HG03342 (cell line): ENCODE results near the gene ANO10.
"Not testable (repeated sequence)": the region's sequence is repeated elsewhere in the genome, so short reads cannot be mapped to it uniquely, and the experiment has no call there.

Experiments used
- ATAC-seq: cut with Tn5 transposase; IDR thresholded peaks from one replicate; pipeline ENCODE4 v1.9.1; 2021; ENCODE audit warnings: mild to moderate bottlenecking, moderate library complexity; ENCODE audit not compliant: unreplicated experiment

The ANO10 gene

GRCh38 chr3:43388175-43388574 is 233.6 kb downstream of the ANO10 start:
- ATAC-seq: no peak

DNA sequence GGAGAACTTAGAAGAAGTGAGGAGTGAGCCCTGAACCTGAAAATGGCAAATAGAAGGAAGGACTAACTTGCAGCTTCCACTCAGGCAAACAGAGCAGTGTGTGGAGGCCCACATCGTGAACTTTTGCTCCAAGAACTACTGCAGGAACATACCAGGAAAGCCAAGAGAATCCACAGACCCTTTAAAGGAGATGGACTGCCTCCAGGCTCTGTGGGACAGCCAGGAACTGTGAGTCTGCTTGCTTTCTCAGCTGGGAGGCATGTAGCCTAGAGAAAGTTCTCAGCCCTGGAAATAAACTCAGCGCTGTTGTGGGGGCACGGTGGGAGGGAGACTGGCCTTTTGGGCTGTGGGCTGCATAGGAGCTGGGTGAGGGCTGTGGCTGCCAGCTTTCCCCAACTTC is 242.5 kb downstream of the ANO10 start:
- ATAC-seq: no peak

DNA sequence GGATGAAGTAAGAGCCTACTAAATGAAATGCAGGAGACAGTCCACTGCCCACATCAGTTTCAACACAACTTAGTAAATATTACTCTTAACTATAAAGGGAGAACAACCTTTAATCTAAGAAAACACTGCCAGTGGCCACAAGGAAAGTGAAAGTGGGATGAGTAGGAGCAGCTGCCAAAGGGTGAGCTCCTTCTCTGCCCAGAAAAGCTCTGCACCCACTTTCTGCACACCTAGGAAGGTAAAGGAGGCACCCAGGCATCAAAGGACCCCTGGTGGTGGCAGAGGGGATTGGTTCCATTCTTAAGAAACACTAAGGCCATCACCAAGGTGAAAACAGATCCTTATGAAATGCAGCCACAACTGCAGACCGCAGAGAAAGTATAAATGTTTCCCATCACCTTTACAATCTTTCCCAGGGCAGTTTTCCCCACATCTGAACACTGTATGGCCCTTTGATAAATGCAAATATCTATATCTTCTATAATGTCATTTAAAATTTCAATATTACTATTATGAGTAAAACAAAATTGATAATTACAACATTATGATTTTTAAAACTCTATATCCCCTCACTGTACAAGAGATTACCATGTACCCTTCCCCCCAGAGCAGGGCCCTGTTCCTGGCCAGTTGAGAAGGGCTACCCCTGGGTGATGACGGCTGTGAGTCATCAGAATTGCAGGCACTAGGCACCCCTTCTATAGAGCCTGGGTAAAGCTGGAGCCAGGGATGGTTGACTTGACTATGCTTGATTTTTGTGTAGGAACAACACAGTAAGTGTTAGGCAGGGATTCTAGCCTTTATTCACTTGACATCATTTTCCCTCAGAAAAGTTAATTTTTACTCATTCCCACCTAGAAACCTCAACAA is 243.5 kb downstream of the ANO10 start:
- no peak for ATAC-seq

DNA sequence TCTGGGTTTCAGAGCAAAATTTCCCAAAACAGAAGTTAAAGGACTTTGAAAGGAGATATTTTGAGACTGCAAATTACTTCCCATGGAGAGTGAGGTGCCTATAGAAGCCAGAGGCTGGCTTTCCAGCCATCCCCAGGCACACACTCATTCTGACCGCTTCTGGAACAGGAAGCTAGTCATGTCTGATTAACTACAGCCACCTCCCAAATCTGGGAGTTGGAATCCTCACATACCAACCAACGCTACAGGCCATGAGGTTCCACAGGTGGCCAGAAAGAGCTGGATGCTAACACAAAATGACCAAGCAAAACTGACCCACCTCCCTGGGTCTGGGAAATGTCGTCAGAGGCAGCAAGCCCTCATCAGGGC is 248.3 kb downstream of the ANO10 start:
- no peak for ATAC-seq

- ATAC-seq: no peak
Measured at GRCh38 chr3:43372809-43373559, 248.8 kb downstream of the ANO10 start.

GRCh38 chr3:43372007-43372740 is 249.6 kb downstream of the ANO10 start:
- ATAC-seq: no peak

DNA sequence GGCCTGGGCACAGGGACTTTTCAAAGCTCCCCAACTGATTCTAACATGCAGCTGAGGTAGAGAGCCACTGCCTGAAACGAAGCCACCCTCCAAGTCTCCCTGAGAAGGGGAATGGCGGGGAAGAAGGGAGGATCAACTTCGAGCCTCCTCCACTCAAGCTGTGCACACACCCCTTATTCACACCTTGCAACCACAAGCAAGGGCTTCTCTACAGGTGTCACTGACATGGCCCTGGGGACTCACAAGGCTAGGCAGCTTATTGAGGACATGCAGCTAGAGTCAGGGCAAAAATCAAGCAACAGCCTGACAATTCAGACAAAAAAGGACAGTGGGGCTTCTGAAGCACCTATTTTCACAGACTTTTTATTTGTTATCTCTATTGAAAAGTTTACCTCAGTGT is 250.3 kb downstream of the ANO10 start:
- ATAC-seq: no peak

GRCh38 chr3:43370293-43370980 is 251.4 kb downstream of the ANO10 start:
- ATAC-seq: no peak

GRCh38 chr3:43369404-43370292 is 252.2 kb downstream of the ANO10 start:
- ATAC-seq: no peak

DNA sequence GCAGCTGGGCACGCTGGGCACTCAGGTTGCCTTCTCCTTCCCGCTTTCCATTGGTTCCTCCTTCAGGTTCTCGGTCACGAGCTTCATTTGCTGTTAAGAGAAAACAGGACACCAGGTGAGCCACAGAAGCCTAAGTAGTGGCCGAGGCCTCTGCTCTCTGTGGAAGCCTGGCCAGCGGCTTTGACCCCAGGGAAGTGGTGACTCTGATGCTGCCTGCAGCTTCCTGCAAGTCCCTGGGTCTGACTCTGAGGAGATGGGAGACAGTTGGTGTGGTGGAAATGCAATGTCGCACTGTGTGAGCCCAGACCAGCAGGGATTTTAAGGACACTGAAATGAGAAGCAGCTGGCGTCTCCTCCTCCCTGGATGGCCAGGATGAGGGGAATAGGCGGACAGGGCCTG is 254.9 kb downstream of the ANO10 start:
- ATAC-seq: no peak

GRCh38 chr3:43366481-43366880 is 255.3 kb downstream of the ANO10 start:
- no peak for ATAC-seq

- no peak for ATAC-seq
Measured at GRCh38 chr3:43365601-43366305, 256.1 kb downstream of the ANO10 start.

DNA sequence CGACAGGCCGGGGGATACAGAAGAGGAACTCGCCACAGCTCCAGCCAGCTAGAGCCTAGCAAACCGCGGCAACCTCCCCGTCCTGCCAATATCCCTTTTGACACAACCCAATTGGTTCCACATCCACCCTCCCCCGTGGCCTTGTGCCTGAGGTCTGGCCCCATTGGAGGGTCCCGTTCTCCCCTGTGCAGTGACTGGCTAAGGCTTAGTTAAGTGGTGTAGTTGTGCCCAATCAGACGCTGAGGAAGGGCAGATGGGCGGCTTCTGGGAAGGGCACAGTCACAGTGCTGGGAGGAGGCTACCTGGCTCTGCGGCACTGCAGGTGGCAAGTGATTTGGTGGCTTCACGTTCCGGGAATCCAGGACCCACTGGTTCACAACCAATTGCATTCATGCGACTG is 256.9 kb downstream of the ANO10 start:
- no peak for ATAC-seq

GRCh38 chr3:43364494-43364893 is 257.3 kb downstream of the ANO10 start:
- no peak for ATAC-seq

DNA sequence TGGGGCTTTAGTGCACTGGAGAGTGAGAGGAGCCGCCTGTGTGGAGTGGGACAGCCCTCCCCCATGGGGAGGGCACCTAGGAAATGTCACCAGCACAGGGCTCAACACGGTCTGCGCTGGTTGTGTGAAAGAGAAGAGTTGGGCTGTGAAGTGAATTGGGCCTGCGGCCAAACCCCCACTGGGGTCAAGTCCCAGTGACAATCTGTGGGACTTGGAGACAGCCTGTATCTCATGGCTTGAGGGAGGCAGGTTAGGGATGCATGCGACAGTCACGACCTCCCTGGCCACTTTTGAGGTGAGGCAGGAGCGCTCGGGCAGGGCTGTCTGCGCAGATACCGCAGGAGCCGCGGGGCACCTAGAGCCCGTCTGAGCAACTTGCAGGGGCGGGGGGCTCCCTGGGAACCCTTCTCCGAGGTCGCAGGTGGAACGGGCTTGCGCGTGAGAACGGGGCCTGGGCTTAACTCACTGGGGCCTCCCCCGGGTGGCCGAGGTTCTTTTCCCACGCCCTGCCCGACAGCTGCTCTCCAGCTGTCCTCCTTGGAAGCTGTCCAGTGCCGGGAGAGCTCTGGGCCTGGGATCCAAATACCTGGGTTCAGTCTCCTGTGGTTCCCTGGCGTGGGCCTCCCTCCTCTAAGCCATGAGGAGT is 258.1 kb downstream of the ANO10 start:
- ATAC-seq: no peak

- no peak for ATAC-seq
Measured at GRCh38 chr3:43362961-43363360, 258.9 kb downstream of the ANO10 start.

- ATAC-seq: no peak
Measured at GRCh38 chr3:43362183-43362582, 259.6 kb downstream of the ANO10 start.

DNA sequence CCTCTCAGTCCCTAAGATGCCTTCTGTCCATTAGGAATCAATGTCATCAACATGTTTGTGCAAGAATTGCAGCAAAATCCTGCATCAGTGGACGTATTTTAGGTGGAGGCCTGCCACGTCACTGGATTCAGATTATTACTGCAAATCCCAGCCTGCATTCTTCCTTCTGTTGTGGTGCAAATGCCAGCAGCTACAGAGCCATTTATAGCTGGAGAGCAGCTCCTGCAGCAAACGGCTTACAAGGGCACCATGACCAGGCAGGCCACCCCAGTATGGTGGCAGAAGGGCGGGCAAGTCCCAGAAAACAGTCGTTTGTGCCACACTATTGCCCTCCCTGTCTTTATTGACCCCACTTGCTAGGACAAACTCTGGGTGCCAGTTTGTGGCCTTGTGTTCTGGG is 260.7 kb downstream of the ANO10 start:
- ATAC-seq: no peak

GRCh38 chr3:43356033-43356432 is 265.8 kb downstream of the ANO10 start:
- not testable (repeated sequence) for ATAC-seq
